Right lobe of liver (tissue), 4 donors: ENCODE measurements around the gene GAD1.

Source experiments
- POLR2A ChIP-seq: fragments of 450-650 bp; IDR thresholded peaks from one replicate; pipeline ENCODE4 v1.6.1; 2017; ENCODE audit warnings: antibody characterized with exemption, mild to moderate bottlenecking
- TF ChIP-seq, protein P1 (sequence below), 4 donors: fragments of 200-600 bp in 3 of 4; fragments of 450-650 bp in 1 of 4; IDR thresholded peaks; one replicate each; pipeline versions ENCODE4 v1.5.1 to v1.8.0; 2016 to 2022; ENCODE audit warnings: antibody characterized with exemption in 4 of 4, mild to moderate bottlenecking in 2 of 4
- donor health status: DM: no; HTN: no; CAD: no.
- donor health status: DM: no; HTN: no; CAD: no.
- donor health status: DM: no; HTN: yes; CAD: no.

DNA sequence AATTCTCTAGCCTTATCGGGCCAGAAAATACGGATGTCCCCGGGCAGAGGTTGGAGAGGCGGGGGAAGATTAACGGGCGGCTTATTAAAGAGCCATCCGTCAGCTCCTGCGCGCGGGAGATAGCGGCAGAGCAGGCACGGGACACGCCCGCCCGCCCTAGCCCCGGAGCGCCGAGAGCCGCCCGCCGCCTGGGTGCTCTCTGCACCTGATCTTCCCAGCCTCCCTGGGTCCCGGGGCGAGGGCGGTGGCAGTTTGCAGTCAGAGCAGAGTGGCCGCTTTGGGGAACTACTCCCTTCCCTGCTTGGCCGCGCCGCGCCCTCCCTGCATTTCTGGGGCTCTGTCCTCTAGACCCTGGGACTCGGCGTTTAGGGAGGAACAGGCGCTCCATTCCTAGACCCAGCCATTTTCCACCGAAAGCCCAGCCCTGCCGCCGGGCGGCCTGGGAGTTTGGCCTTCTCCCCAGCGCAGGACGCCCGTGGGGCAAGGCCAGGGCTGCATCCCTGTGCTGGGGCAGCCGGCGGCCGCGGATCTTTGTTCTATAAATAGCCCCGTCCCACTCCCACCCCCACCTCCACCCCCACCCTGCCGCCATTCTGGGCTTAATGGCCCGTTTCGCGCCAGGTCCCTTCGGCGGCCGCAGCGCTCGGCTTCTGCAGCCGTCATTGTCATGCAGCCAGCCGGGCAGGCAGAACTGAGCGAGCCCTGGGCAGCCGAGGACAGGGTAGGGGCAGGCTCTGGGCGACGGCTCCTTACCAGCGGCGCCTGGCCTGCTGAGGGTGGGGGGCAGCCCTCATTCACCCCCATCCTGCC, 6.6 kb downstream of the GAD1 start:
- TF ChIP-seq, protein P1, sequence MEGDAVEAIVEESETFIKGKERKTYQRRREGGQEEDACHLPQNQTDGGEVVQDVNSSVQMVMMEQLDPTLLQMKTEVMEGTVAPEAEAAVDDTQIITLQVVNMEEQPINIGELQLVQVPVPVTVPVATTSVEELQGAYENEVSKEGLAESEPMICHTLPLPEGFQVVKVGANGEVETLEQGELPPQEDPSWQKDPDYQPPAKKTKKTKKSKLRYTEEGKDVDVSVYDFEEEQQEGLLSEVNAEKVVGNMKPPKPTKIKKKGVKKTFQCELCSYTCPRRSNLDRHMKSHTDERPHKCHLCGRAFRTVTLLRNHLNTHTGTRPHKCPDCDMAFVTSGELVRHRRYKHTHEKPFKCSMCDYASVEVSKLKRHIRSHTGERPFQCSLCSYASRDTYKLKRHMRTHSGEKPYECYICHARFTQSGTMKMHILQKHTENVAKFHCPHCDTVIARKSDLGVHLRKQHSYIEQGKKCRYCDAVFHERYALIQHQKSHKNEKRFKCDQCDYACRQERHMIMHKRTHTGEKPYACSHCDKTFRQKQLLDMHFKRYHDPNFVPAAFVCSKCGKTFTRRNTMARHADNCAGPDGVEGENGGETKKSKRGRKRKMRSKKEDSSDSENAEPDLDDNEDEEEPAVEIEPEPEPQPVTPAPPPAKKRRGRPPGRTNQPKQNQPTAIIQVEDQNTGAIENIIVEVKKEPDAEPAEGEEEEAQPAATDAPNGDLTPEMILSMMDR (IDR thresholded peaks at IDR 0.05) = no peak
- TF ChIP-seq POLR2A = no peak
